Activated gamma-delta T cell (primary cell): Measurements from ENCODE around the gene MMP23B.

Source experiments
- DNase-seq: peaks from one replicate; lab custom pipeline; 2025; lab: John Stamatoyannopoulos, UW

Gene MMP23B

GRCh38 chr1:1602968-1603506, 28.9 kb upstream of the MMP23B start:
- DNase-seq: no peak

- DNase-seq: no peak
Observed at GRCh38 chr1:1603671-1604373, 28.2 kb upstream of the MMP23B start.

GRCh38 chr1:1604374-1605033, 27.5 kb upstream of the MMP23B start:
- no peak for DNase-seq

- no peak for DNase-seq
Observed at GRCh38 chr1:1605034-1605591, 26.9 kb upstream of the MMP23B start.

GRCh38 chr1:1605724-1606123, 26.2 kb upstream of the MMP23B start:
- DNase-seq: no peak

- DNase-seq: no peak
Observed at GRCh38 chr1:1606232-1606631, 25.7 kb upstream of the MMP23B start.

- DNase-seq: no peak
Observed at GRCh38 chr1:1609822-1610485, 22.0 kb upstream of the MMP23B start.

GRCh38 chr1:1610796-1611195, 21.2 kb upstream of the MMP23B start:
- no peak for DNase-seq

- DNase-seq: no peak
Observed at GRCh38 chr1:1612104-1612400, 19.9 kb upstream of the MMP23B start.

- DNase-seq: no peak
Observed at GRCh38 chr1:1613509-1614082, 18.4 kb upstream of the MMP23B start.

GRCh38 chr1:1614204-1614953, 17.6 kb upstream of the MMP23B start:
- no peak for DNase-seq

GRCh38 chr1:1614954-1615255, 17.1 kb upstream of the MMP23B start:
- DNase-seq: no peak

- peak; percentile 98 for DNase-seq
Observed at GRCh38 chr1:1615256-1616044, 16.5 kb upstream of the MMP23B start, which contains the start of gene MIB2. MIB2 (plus strand) TSS chr1:1615500; CDS start chr1:1623453, 7,953 bp downstream.

- peak; percentile 40 for DNase-seq
Observed at GRCh38 chr1:1616045-1616790, 15.8 kb upstream of the MMP23B start.

- DNase-seq: no peak
Observed at GRCh38 chr1:1616838-1617237, 15.1 kb upstream of the MMP23B start.

- DNase-seq: no peak
Observed at GRCh38 chr1:1617516-1617915, 14.5 kb upstream of the MMP23B start.

GRCh38 chr1:1617925-1618324, 14.0 kb upstream of the MMP23B start:
- DNase-seq: no peak

- DNase-seq: no peak
Observed at GRCh38 chr1:1618396-1619068, 13.4 kb upstream of the MMP23B start.

GRCh38 chr1:1619917-1620361, 12.0 kb upstream of the MMP23B start:
- DNase-seq: no peak
